Measurements from ENCODE around the gene ACOT13. TPM values are rescaled to one million over a fixed set of nuclear protein-coding genes. Genes with fewer than 3 reads are reported as not detected.
"Not testable (repeated sequence)": the region's sequence is repeated elsewhere in the genome, so short reads cannot be mapped to it uniquely, and the experiment has no call there.

Gene ACOT13
- total RNA-seq, 4 donors from 2014 or later: 5.8 to 9.4 (median 7.2) TPM

DNA sequence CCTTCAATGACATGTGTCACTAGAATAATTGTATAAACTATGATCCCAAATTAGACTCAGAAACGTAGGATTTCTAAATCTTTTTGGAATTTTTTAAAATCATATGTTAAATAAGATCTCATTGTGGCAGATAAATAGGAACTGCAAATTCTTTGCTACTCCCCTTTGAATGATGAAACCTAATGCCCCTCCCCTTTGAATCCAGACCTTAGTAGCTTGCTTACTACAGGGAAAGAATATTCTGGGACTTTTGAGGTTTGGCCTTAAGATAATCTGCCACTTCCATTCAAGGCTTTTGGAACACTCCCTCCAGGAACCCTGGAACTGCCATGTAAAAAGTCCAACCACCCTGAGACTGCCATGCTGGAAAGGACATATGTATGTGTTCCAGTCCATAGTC lies 7.3 kb upstream of the ACOT13 start:
- no peak overlapping the region for H3K4me3 ChIP-seq
- DNase-seq (ENCODE audit: extremely low spot score): no peak
- intact Hi-C loops (cut with DNase I): no loop called here
- 31% methylated on average over 1 of the region's 1 CpG for WGBS
- TF ChIP-seq POLR2AphosphoS5 (IDR thresholded peaks at IDR 0.05): no peak
- no peak for TF ChIP-seq POLR2A (IDR thresholded peaks at IDR 0.05; ENCODE audit: low read depth)
- TF ChIP-seq CTCF (IDR thresholded peaks at IDR 0.05): no peak
- no peak for TF ChIP-seq EP300 (IDR thresholded peaks at IDR 0.05)
- H3K4me1 ChIP-seq: peaks cover 0 to 20% (median 11%) of the 10 kb centered on the region in 4 donors
- H3K9me3 ChIP-seq: no peaks in the 10 kb centered on the region
- no peak overlapping the region for H3K27ac ChIP-seq (replicated peaks in 1 of 4)
- H3K36me3 ChIP-seq: peaks cover 0 to 47% (median 27%) of the 10 kb centered on the region in 4 donors
- H3K27me3 ChIP-seq: no peaks in the 10 kb centered on the region

- TF ChIP-seq CTCF (IDR thresholded peaks at IDR 0.05) (no peak), POLR2AphosphoS5 (IDR thresholded peaks at IDR 0.05) (no peak), POLR2A (IDR thresholded peaks at IDR 0.05; ENCODE audit: low read depth) (no peak), EP300 (IDR thresholded peaks at IDR 0.05) (no peak)
- no peaks in the 10 kb centered on the region for H3K27me3 ChIP-seq
- no peaks in the 10 kb centered on the region for H3K9me3 ChIP-seq
- peaks cover 0 to 44% (median 27%) of the 10 kb centered on the region in 4 donors for H3K36me3 ChIP-seq
- intact Hi-C loops (cut with DNase I): no loop called here
- 88% methylated on average over 2 of the region's 2 CpGs for whole genome bisulfite sequencing
- H3K4me3 ChIP-seq: no peak overlapping the region
- no peak overlapping the region for H3K27ac ChIP-seq (replicated peaks in 1 of 4)
- DNase-seq (ENCODE audit: extremely low spot score): no peak
- H3K4me1 ChIP-seq: peaks cover 4 to 26% (median 17%) of the 10 kb centered on the region in 4 donors
These were observed 6.8 kb upstream of the ACOT13 start for GRCh38 chr6:24660105-24660504.

GRCh38 chr6:24661759-24662158 lies 5.1 kb upstream of the ACOT13 start:
- H3K36me3 ChIP-seq: peaks cover 0 to 38% (median 24%) of the 10 kb centered on the region in 4 donors
- peaks cover 14 to 37% (median 26%) of the 10 kb centered on the region in 4 donors for H3K4me1 ChIP-seq
- DNase-seq (ENCODE audit: extremely low spot score); H3K27me3 ChIP-seq; H3K4me3 ChIP-seq; intact Hi-C loops (cut with DNase I); H3K27ac ChIP-seq (replicated peaks in 1 of 4); H3K9me3 ChIP-seq: not testable (repeated sequence)
- WGBS: 85% methylated on average over 5 of the region's 5 CpGs

- TF ChIP-seq EP300 (IDR thresholded peaks at IDR 0.05) (no peak), POLR2A (IDR thresholded peaks at IDR 0.05; ENCODE audit: low read depth) (no peak), CTCF (IDR thresholded peaks at IDR 0.05) (no peak), POLR2AphosphoS5 (IDR thresholded peaks at IDR 0.05) (no peak)
- peaks cover 14 to 37% (median 26%) of the 10 kb centered on the region in 4 donors for H3K4me1 ChIP-seq
- intact Hi-C loops (cut with DNase I): no loop called here
- H3K27ac ChIP-seq (replicated peaks in 1 of 4): no peak overlapping the region
- DNase-seq (ENCODE audit: extremely low spot score): no peak
- 95% methylated on average over 10 of the region's 10 CpGs for WGBS
- H3K4me3 ChIP-seq: no peak overlapping the region
- H3K27me3 ChIP-seq: no peaks in the 10 kb centered on the region
- H3K9me3 ChIP-seq: no peaks in the 10 kb centered on the region
- H3K36me3 ChIP-seq: peaks cover 0 to 38% (median 22%) of the 10 kb centered on the region in 4 donors
These were observed 4.6 kb upstream of the ACOT13 start for GRCh38 chr6:24662236-24662635.

DNA sequence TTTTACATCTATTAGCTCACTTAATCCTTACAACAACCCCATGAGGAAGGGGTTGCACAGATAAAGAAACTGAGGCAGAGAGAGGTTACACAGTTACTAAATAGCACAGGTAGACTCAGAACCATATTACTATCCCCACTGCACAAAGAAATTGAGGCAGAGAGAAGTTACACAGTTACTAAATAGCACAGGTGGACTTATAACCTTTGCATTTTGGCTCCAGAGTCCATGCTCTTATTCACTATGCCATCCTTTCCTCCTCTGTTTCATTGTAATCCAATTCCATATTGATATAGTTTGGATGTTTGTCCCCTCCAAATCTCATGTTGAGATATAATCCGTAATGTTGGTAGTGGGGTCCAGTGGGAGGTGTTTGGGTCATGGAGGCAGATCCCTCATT lies 3.7 kb upstream of the ACOT13 start:
- TF ChIP-seq CTCF (IDR thresholded peaks at IDR 0.05) (no peak), EP300 (IDR thresholded peaks at IDR 0.05) (no peak), POLR2A (IDR thresholded peaks at IDR 0.05; ENCODE audit: low read depth) (no peak), POLR2AphosphoS5 (IDR thresholded peaks at IDR 0.05) (no peak)
- H3K36me3 ChIP-seq: peaks cover 0 to 33% (median 22%) of the 10 kb centered on the region in 4 donors
- no peak overlapping the region for H3K4me3 ChIP-seq
- 92% methylated on average over 1 of the region's 1 CpG for WGBS
- H3K27ac ChIP-seq (replicated peaks in 1 of 4): no peak overlapping the region
- H3K9me3 ChIP-seq: no peaks in the 10 kb centered on the region
- intact Hi-C loops (cut with DNase I): no loop called here
- H3K27me3 ChIP-seq: no peaks in the 10 kb centered on the region
- H3K4me1 ChIP-seq: peaks cover 22 to 45% (median 35%) of the 10 kb centered on the region in 4 donors
- DNase-seq (ENCODE audit: extremely low spot score): no peak

Measured in esophagus muscularis mucosa (tissue), 4 donors.